Activated CD4-positive, alpha-beta T cell treated with anti-CD3 and anti-CD28 coated beads, Interleukin-2, amount 10 ng/mL, durations not matched to agents 7 days and 5 days (primary cell): ENCODE measurements around the gene EVX2. TPM values are rescaled to one million over a fixed set of nuclear protein-coding genes. Genes with fewer than 3 reads are reported as not detected.

Source experiments
- CTCF ChIA-PET: fragments of 350-600 bp; sonication (Branson Sonifier 250); formaldehyde crosslinking; loops from one replicate; lab custom pipeline; 2021; ENCODE audit warnings: antibody characterized with exemption; lab: Charles Lee
- POLR2A ChIA-PET: fragments of 350-600 bp; sonication (Branson Sonifier 250); formaldehyde crosslinking; loops from one replicate; lab custom pipeline; 2021; ENCODE audit warnings: antibody characterized with exemption; lab: Charles Lee
- DNase-seq: peaks from one replicate; pipeline ENCODE4 v3.0.0-alpha.2; 2020
- H3K27ac Mint-ChIP-seq: one replicate; pipeline ENCODE4 v1.8.0; 2021; ENCODE audit warnings: mild to moderate bottlenecking, moderate library complexity, mixed read lengths
- H3K27me3 Mint-ChIP-seq: one replicate; pipeline ENCODE4 v1.8.0; 2021; ENCODE audit warnings: mixed read lengths
- H3K36me3 Mint-ChIP-seq: one replicate; pipeline ENCODE4 v1.8.0; 2021; ENCODE audit warnings: low read depth, mixed read lengths
- H3K4me1 Mint-ChIP-seq: one replicate; pipeline ENCODE4 v1.8.0; 2021; ENCODE audit warnings: mixed read lengths
- H3K4me3 Mint-ChIP-seq: one replicate; pipeline ENCODE4 v1.8.0; 2021; ENCODE audit warnings: mild to moderate bottlenecking, moderate library complexity, mixed read lengths
- H3K9me3 Mint-ChIP-seq: one replicate; pipeline ENCODE4 v1.8.0; 2021; ENCODE audit warnings: mixed read lengths
- total RNA-seq, 2 experiments: library from RNA; stranded (reverse); gene quantifications; one replicate each; pipeline ENCODE4 v1.2.3, GENCODE V29; 2021

Gene EVX2
- total RNA-seq, 2 experiments from 2014 or later, result not detected

DNA sequence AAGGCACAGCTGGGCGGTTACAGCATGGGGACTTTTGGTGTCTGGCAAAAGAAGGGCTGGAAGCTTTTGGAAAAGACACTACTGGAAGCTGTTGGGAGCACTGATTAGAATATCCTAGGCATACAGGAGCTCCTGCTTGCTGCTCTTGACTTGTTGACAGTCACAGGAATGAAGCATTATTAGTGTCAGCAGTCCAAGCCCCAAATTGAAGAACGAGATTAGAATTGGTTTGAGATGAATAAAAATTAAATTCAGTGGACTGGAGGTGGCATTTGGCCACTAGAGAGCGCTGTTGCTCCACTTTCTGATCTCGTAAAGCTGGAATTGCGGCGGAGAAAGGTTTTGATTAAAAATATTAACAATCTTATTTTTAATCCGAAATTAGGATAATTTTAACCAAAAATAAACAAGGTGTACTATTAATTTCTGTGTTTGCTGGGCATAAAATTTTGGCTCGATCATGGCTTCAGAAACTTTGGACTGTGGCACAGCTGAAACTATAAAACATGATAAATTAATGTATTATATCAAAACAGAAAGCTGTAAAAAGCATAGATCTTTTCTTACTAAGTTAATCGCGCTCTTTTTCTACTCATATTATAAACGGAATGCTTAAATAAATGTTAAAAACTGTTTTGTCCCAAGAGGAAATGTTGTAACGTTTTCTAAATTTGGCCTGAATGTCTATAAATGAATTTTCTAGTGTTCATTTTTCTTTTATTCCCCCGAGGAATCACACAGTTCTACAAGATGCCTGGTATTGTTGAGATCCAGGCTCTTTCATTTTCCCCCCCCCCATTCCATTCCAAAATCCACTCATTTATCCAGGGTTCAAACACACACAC, 43.4 kb upstream of the EVX2 start:
- Mint-ChIP-seq H3K27me3 (peaks cover 74% of the 10 kb centered on the region), H3K4me3 (no peak overlapping the region), H3K36me3 (no peaks in the 10 kb centered on the region), H3K9me3 (no peaks in the 10 kb centered on the region), H3K4me1 (peaks cover 19% of the 10 kb centered on the region), H3K27ac (no peak overlapping the region)
- ChIA-PET POLR2A (no interaction called here), CTCF (interaction anchor here (0.7 to 2.3 kb wide), 21 partner anchors 14 to 1790 kb away, joined by 3 to 8 read pairs (median 4); partner anchors contain the start of gene HOXD11)
- peak; percentile 70 for DNase-seq

DNA sequence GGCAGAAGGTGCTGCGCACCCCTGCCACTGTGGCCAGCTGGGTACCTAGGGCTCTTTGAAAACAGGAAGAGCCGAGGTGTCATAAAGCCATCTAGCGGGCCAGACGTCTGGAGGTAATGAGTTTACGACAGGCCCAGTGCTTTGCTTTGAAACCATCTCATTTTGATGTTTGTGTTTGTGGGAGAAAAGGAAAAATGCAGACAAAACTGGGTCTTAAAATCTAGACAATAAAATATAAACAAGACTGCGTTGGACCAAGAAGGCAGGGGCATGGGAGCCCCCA, 42.0 kb upstream of the EVX2 start:
- POLR2A ChIA-PET, result no interaction called here
- Mint-ChIP-seq H3K27me3 (peaks cover 70% of the 10 kb centered on the region), H3K27ac (no peak overlapping the region), H3K36me3 (no peaks in the 10 kb centered on the region), H3K4me3 (no peak overlapping the region), H3K4me1 (peaks cover 10% of the 10 kb centered on the region), H3K9me3 (no peaks in the 10 kb centered on the region)
- no peak for DNase-seq
- CTCF ChIA-PET, result interaction anchor here (0.6 kb wide), 1 partner anchor 1337 kb away, joined by 3 read pairs; no protein-coding TSS in a partner anchor

DNA sequence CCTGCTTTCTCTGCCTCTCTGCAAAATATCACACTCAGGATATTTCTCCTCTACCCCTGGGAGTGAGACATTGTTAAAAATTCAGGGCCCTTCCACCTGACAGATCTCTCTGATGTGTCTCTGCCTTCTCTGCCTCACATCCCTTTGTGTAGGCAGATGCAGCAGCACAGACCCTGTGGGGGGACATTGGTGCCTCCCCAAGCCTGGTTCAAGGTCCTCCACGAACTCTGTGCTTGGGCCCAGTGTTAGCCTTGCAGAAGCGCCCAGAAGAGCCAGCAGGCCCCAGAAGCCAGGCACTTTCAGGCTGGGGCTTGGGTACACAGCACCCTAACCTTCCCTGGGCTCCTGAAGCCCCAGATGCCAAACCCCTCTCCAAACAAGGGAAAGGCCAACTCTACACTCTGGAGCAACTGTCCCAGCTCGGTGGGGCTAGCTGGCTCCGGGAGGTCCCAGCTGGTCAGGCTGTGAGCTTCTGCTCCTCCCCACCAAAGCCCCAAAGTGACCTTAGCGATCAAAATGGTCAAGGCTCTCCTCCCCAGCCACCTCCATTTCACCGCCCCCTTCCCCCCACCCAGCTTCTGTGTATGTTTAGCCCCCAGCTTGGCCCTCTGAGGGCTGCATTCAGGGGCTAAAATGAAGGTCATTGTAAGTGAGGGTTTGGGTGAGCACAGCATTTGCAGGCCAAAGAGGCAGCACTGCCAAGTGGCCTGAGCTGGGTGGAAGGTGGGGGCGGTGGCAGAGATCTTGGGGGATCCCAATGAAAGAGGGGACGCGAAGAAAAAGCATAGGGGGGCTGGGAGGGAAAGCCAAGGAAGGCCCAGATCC, 41.4 kb upstream of the EVX2 start:
- no peak overlapping the region for H3K4me3 Mint-ChIP-seq
- no peak overlapping the region for H3K27ac Mint-ChIP-seq
- CTCF ChIA-PET, result interaction anchor here (0.6 kb wide), 1 partner anchor 1337 kb away, joined by 3 read pairs; no protein-coding TSS in a partner anchor
- H3K27me3 Mint-ChIP-seq, result peaks cover 74% of the 10 kb centered on the region
- no peaks in the 10 kb centered on the region for H3K36me3 Mint-ChIP-seq
- DNase-seq, result no peak
- peaks cover 8% of the 10 kb centered on the region for H3K4me1 Mint-ChIP-seq
- H3K9me3 Mint-ChIP-seq, result no peaks in the 10 kb centered on the region
- POLR2A ChIA-PET, result no interaction called here

DNA sequence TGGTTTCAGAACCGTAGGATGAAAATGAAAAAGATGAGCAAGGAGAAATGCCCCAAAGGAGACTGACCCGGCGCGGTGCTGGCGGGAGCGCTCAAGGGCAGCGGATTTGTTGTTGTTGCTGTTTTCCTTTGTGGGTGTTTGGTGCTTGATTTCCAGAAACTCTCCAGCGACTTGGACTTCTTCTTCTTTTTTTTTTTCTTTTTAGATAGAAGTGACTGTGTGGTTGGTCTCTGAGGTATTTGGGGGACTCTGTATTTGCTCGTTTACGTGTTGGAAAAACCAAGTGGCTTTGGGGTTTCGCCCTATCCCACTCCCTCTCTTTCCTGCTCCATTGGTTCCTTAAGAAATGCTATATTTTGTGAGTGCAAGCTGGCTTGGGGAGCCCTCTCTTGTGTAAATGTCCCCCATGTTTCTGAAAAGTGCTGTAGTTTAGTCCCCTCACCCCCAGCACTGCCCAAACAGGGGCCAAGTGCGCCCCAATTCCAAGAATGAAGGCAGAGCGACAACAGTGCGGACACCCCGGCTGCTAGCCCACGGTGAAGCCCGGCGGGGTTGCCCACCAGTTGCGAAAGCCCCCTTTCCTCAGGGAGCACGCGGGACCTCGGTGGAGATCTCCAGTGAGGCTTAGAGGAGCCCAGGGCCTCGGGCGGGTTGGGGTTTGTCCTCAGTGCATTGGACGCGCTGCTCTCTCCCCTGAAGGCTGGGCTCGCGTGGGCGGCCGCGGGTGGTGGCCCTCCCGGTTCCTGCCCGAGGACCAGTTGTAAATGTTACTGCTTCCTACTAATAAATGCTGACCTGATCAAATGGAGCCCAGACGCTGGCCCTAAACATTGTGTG, 40.6 kb upstream of the EVX2 start:
- Mint-ChIP-seq H3K36me3 (no peaks in the 10 kb centered on the region), H3K4me1 (peaks cover 8% of the 10 kb centered on the region), H3K27me3 (peaks cover 82% of the 10 kb centered on the region), H3K4me3 (peak overlapping the region; percentile 22), H3K27ac (peak overlapping the region; percentile 76), H3K9me3 (no peaks in the 10 kb centered on the region)
- ChIA-PET CTCF (no interaction called here), POLR2A (no interaction called here)
- DNase-seq, result no peak

DNA sequence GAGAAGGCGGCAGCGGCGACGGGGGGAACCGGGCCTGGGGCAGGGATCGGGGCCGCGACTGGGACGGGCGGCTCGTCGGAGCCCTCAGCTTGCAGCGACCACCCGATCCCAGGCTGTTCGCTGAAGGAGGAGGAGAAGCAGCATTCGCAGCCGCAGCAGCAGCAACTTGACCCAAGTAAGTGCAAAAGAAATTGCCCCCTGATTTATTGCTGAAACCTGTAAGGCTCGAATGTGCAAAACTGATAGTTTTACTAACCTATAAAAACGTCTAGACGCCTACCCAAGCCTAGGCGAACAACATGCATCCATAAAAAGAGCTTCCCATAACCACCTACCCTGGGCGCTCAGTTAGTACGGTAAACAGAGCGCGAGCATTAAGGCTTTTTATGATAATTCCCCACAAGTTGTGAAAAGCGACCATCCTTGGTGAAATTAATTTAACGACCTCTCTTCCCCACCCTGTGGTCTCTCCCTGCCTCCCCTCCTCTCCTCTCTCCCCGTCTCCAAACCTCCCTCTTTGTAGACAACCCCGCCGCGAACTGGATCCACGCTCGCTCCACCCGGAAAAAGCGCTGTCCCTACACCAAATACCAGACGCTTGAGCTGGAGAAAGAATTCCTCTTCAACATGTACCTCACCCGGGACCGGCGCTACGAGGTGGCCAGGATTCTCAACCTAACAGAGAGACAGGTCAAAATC, 39.8 kb upstream of the EVX2 start:
- POLR2A ChIA-PET, result no interaction called here
- Mint-ChIP-seq H3K27me3 (peaks cover 82% of the 10 kb centered on the region), H3K4me3 (peak overlapping the region; percentile 22), H3K4me1 (peaks cover 10% of the 10 kb centered on the region), H3K9me3 (peaks cover 2% of the 10 kb centered on the region), H3K27ac (peak overlapping the region; percentile 76), H3K36me3 (no peaks in the 10 kb centered on the region)
- no peak for DNase-seq
- CTCF ChIA-PET, result no interaction called here

DNA sequence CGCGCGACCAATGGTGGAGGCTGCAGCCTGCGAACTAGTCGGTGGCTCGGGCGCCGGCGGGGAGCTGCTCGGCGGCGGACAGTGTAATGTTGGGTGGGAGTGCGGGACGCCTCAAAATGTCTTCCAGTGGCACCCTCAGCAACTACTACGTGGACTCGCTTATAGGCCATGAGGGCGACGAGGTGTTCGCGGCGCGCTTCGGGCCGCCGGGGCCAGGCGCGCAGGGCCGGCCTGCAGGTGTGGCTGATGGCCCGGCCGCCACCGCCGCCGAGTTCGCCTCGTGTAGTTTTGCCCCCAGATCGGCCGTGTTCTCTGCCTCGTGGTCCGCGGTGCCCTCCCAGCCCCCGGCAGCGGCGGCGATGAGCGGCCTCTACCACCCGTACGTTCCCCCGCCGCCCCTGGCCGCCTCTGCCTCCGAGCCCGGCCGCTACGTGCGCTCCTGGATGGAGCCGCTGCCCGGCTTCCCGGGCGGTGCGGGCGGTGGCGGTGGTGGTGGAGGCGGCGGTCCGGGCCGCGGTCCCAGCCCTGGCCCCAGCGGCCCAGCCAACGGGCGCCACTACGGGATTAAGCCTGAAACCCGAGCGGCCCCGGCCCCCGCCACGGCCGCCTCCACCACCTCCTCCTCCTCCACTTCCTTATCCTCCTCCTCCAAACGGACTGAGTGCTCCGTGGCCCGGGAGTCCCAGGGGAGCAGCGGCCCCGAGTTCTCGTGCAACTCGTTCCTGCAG, 39.1 kb upstream of the EVX2 start, which contains the start of gene HOXD9:
TSS of gene HOXD9 (plus strand) at position 37 of the 728 bp plus-strand sequence. CDS start at position 87, 50 bp downstream.
- Mint-ChIP-seq H3K4me1 (peaks cover 11% of the 10 kb centered on the region), H3K9me3 (peaks cover 4% of the 10 kb centered on the region), H3K4me3 (peak within 1 kb of the TSS; percentile 36), H3K27ac (peak within 1 kb of the TSS; percentile 76), H3K27me3 (peaks cover 82% of the 10 kb centered on the region), H3K36me3 (peaks cover 1% of the 10 kb centered on the region)
- ChIA-PET CTCF (no interaction called here), POLR2A (no interaction called here)
- no peak for DNase-seq

DNA sequence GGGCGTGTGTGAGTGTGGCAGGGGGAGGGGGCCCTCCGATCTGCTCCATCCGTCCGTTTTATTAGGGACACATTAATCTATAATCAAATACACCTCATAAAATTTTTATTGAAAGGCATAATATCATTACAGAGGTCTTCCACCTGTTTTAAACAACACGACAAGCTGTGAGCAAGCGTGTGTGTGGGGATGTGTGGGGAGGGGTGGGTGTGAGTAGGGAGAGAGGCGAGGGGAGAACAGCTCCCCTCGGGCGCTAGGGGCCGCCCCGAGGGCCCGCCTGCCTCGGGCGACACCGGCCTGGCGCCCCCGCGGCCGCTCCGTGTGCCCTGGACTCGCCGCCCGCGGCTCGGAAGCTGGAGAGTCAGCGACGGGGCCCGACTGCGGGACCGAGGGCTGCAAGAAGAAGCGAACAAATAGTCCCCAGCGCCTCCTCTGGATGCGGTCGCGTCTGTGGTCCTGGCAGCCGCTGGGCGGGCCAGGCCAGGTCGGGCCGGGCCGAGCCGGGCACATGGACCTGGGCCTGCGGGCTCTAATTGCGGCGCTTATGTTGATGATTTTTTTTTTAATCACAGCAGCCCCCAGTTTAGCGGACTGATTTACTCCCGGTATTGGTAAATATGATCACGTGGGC, 38.4 kb upstream of the EVX2 start:
- no peak for DNase-seq
- peaks cover 4% of the 10 kb centered on the region for H3K9me3 Mint-ChIP-seq
- peaks cover 82% of the 10 kb centered on the region for H3K27me3 Mint-ChIP-seq
- ChIA-PET POLR2A (no interaction called here), CTCF (interaction anchor here (1.8 kb wide), 1 partner anchor 19 kb away, joined by 5 read pairs; no protein-coding TSS in a partner anchor)
- peak overlapping the region; percentile 36 for H3K4me3 Mint-ChIP-seq
- H3K36me3 Mint-ChIP-seq, result peaks cover 2% of the 10 kb centered on the region
- peak overlapping the region; percentile 46 for H3K27ac Mint-ChIP-seq
- peaks cover 11% of the 10 kb centered on the region for H3K4me1 Mint-ChIP-seq

DNA sequence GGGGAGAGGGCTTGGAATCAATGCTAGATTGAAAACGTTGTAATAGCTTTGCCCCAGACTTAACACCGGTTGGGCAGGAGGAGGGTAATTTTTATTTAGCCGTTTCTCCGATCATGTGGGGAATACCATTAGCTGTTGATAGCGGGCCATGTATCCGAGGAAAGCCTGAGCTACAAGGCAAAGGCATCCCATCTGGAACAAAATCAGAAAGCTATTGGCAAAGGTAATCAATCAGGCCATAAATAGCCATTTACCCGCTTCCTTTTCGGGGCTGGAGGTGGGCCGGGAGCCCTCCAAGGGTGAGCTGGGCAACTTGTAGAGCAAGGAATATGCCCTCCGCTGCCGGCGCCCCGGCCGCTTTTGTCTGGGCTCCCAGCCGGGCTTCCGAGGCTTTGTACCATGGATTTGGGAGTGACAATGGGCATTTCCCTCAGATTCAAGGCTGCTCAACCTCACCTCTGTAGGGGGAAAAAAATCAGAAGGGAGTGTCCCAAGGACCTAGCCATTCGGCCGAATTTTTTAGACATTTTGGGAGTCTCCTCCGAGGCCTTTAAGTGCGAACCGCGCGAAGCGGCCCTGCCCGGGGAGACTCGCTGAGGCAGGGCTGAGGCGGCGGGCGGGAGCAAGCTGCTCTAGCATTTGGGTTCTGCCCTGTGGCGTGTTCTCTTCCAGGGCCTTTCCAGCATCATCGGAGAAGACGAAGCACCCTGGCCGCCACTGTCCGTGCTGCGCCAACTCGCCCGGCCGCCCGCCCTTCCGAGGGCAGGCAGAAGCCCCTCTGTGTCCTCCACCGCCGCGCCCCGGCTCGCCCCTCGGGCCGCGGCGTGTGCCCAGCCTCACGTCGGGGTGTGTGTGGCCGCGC, 37.7 kb upstream of the EVX2 start:
- peaks cover 83% of the 10 kb centered on the region for H3K27me3 Mint-ChIP-seq
- ChIA-PET CTCF (interaction anchor here (0.9 to 1.8 kb wide), 7 partner anchors 10 to 51 kb away, joined by 3 to 5 read pairs (median 3); no protein-coding TSS in a partner anchor), POLR2A (no interaction called here)
- H3K9me3 Mint-ChIP-seq, result peaks cover 7% of the 10 kb centered on the region
- H3K36me3 Mint-ChIP-seq, result peaks cover 2% of the 10 kb centered on the region
- peaks cover 11% of the 10 kb centered on the region for H3K4me1 Mint-ChIP-seq
- DNase-seq, result no peak
- no peak overlapping the region for H3K27ac Mint-ChIP-seq
- H3K4me3 Mint-ChIP-seq, result no peak overlapping the region

DNA sequence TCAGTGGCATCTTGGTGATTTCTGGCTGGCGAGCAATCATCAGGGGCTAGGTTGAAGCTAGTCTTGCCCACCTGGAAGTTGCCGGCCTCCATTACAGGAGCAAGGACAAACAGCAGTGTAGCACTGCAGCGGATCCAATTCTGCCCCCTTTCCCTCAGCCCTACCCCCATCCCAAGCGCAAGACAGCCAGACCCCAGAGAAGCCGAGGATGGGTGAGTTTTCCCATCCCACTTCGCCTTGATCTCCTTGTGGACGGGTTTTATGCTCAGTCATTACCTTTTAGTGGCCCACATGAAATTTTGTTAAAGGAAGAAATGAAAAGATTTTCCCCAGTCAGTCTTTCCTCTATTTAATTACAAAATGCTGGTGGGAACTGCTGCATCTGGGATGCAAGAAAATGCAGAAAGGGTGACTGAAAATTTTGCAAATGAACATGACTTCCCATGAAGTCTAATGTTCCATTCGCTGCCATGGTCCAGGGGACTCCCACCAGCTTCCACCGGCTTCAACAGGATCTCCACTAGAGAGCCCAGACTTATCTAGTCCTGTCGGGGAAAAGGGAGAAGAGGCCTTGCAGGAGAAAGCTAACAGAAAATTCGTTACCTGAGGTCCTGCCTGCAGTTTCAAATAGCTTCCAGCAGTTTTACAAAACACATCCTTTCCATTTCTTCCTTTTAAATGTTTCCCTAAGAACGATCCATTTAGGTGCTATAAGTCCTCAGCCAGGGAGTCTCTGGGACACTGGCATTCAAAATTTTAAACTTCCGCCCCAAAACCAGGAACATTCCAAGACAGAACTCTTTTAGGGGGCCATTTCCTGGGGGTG, 36.8 kb upstream of the EVX2 start:
- H3K9me3 Mint-ChIP-seq, result peaks cover 7% of the 10 kb centered on the region
- peaks cover 81% of the 10 kb centered on the region for H3K27me3 Mint-ChIP-seq
- DNase-seq, result no peak
- no peak overlapping the region for H3K4me3 Mint-ChIP-seq
- CTCF ChIA-PET, result interaction anchor here (0.7 to 1.8 kb wide), 10 partner anchors 9 to 52 kb away, joined by 3 to 5 read pairs (median 3); no protein-coding TSS in a partner anchor
- POLR2A ChIA-PET, result no interaction called here
- H3K36me3 Mint-ChIP-seq, result peaks cover 2% of the 10 kb centered on the region
- H3K4me1 Mint-ChIP-seq, result peaks cover 11% of the 10 kb centered on the region
- no peak overlapping the region for H3K27ac Mint-ChIP-seq
